Liver (tissue), 10 donors: ENCODE measurements around the gene ZBTB17. TPM values are rescaled to one million over a fixed set of nuclear protein-coding genes. Genes with fewer than 3 reads are reported as not detected.
"Not testable (repeated sequence)": the region's sequence is repeated elsewhere in the genome, so short reads cannot be mapped to it uniquely, and the experiment has no call there.

Experiments used
- DNase-seq: peaks from one replicate; pipeline ENCODE4 v3.0.0-alpha.2; 2017; ENCODE audit warnings: low spot score
- H3K27ac ChIP-seq, 2 donors: one replicate each; pipeline ENCODE4 v1.7.0; 2013; ENCODE audit warnings: inconsistent platforms in 2 of 2, low read length in 2 of 2, control low read depth in 1 of 2, low read depth in 1 of 2, mild to moderate bottlenecking in 1 of 2
- H3K27me3 ChIP-seq, 4 donors: one replicate each; pipeline versions ENCODE4 v1.6.1 to v1.7.0; 2013; ENCODE audit warnings: low read length in 3 of 4, inconsistent platforms in 1 of 4, mild to moderate bottlenecking in 1 of 4, moderate library complexity in 1 of 4; ENCODE audit not compliant: control insufficient read depth in 4 of 4, insufficient read depth in 4 of 4
- H3K36me3 ChIP-seq, 4 donors: one replicate each; pipeline versions ENCODE4 v1.6.1 to v1.7.0; 2013; ENCODE audit warnings: low read length in 3 of 4, mild to moderate bottlenecking in 3 of 4, low read depth in 1 of 4, moderate library complexity in 1 of 4; ENCODE audit not compliant: control insufficient read depth in 4 of 4, insufficient read depth in 3 of 4
- H3K4me1 ChIP-seq, 4 donors: one replicate each; pipeline versions ENCODE4 v1.6.1 to v1.7.0; 2013; ENCODE audit warnings: low read length in 3 of 4, mild to moderate bottlenecking in 3 of 4, moderate library complexity in 1 of 4; ENCODE audit not compliant: control insufficient read depth in 4 of 4, insufficient read depth in 4 of 4
- H3K4me3 ChIP-seq, 3 donors: one replicate each; pipeline versions ENCODE4 v1.6.1 to v1.7.0; 2013; ENCODE audit warnings: low read length in 3 of 3, control low read depth in 1 of 3, low read depth in 1 of 3, mild to moderate bottlenecking in 1 of 3
- H3K9ac ChIP-seq, 2 donors: one replicate each; pipeline ENCODE4 v1.7.0; 2013; ENCODE audit warnings: low read length in 2 of 2, mild to moderate bottlenecking in 2 of 2, moderate library complexity in 2 of 2, control low read depth in 1 of 2, low read depth in 1 of 2
- H3K9me3 ChIP-seq, 4 donors: one replicate each; pipeline versions ENCODE4 v1.6.1 to v1.7.0; 2013; ENCODE audit warnings: low read length in 3 of 4; ENCODE audit not compliant: control insufficient read depth in 4 of 4
- ATF3 ChIP-seq: IDR thresholded peaks from 2 replicates; pipeline ENCODE4 v1.6.1; 2016; ENCODE audit warnings: antibody characterized with exemption
- CTCF ChIP-seq: fragments of 150-350 bp; IDR thresholded peaks from 2 replicates; pipeline ENCODE4 v1.5.1; 2017; ENCODE audit warnings: improper control_type of control experiment, low read depth, low read length; ENCODE audit not compliant: missing input control
- FOXA1 ChIP-seq: IDR thresholded peaks from 2 replicates; pipeline ENCODE4 v1.6.1; 2016; ENCODE audit warnings: antibody characterized with exemption
- GABPA ChIP-seq, 2 donors: IDR thresholded peaks in 1 of 2; conservative IDR thresholded peaks in 1 of 2; 2 replicates each; pipeline ENCODE4 v1.6.1; 2016; ENCODE audit warnings: antibody characterized with exemption in 2 of 2, mild to moderate bottlenecking in 1 of 2, moderate library complexity in 1 of 2
- HNF4A ChIP-seq, 2 donors: conservative IDR thresholded peaks; 2 replicates each; pipeline ENCODE4 v1.6.1; 2016; ENCODE audit warnings: antibody characterized with exemption in 2 of 2, mild to moderate bottlenecking in 2 of 2
- HNF4G ChIP-seq: IDR thresholded peaks from 2 replicates; pipeline ENCODE4 v1.6.1; 2016; ENCODE audit warnings: antibody characterized with exemption
- RAD21 ChIP-seq, 2 donors: IDR thresholded peaks; 2 replicates each; pipeline ENCODE4 v1.6.1; 2016; ENCODE audit warnings: antibody characterized with exemption in 2 of 2, mild to moderate bottlenecking in 2 of 2
- RXRA ChIP-seq, 2 donors: IDR thresholded peaks; 2 replicates each; pipeline ENCODE4 v1.6.1; 2017 to 2018; ENCODE audit warnings: antibody characterized with exemption in 2 of 2, mild to moderate bottlenecking in 1 of 2
- TAF1 ChIP-seq: conservative IDR thresholded peaks from 2 replicates; pipeline ENCODE4 v1.6.1; 2016; ENCODE audit warnings: antibody characterized with exemption, mild to moderate bottlenecking
- YY1 ChIP-seq: IDR thresholded peaks from 2 replicates; pipeline ENCODE4 v1.6.1; 2016; ENCODE audit warnings: antibody characterized with exemption, mild to moderate bottlenecking
- WGBS: extraction: QIAGEN DNeasy Blood & Tissue Kit; methylation state at CpG from one replicate; pipeline ENCODE4 v1.1.7; 2013; 5-methylcytosine and 5-hydroxymethylcytosine counted together
- polyA plus RNA-seq, 2 donors: library from polyadenylated mRNA; stranded (reverse) in 1 of 2; unstranded in 1 of 2; fragments of 200-250 nt in 1 of 2; fragments of >200 nt in 1 of 2; fragmentation: Nextera tagmentation in 1 of 2; extraction: Ambion mirVana in 1 of 2; gene quantifications; one replicate each; pipeline versions ENCODE4 v1.2.1 to v1.2.3, GENCODE V29; 2013 to 2015
- small RNA-seq: library from RNA; depleted of rRNA; stranded (forward); fragments of <200 nt; gene quantifications from one replicate; pipeline ENCODE3, GENCODE V24; 2014
- total RNA-seq, 2 donors: library from RNA; depleted of rRNA; stranded (reverse); fragments of >200 nt; gene quantifications; one replicate each; pipeline ENCODE4 v1.2.3, GENCODE V29; 2014
- TF ChIP-seq, protein P1 (sequence below): IDR thresholded peaks from 2 replicates; pipeline ENCODE4 v1.6.1; 2016; ENCODE audit warnings: antibody characterized with exemption
- donor health status: healthy.
- donor health status: healthy.
- donor health status: healthy.
- donor health status: healthy.
- donor health status: healthy.

ZBTB17 gene
- total and polyA plus RNA-seq, 4 donors = 8.9 to 15.1 (median 9.9) TPM

- H3K36me3 ChIP-seq, H3K4me1 ChIP-seq, H3K4me3 ChIP-seq, H3K9ac ChIP-seq, DNase-seq, H3K27me3 ChIP-seq, H3K9me3 ChIP-seq: not testable (repeated sequence)
- H3K27ac ChIP-seq = peak overlapping the region in 1 of 2 donors; percentile 28
- 90% methylated on average over 20 of the region's 20 CpGs for WGBS
Observed at GRCh38 chr1:15896841-15897610, 78.9 kb downstream of the ZBTB17 start.

DNA sequence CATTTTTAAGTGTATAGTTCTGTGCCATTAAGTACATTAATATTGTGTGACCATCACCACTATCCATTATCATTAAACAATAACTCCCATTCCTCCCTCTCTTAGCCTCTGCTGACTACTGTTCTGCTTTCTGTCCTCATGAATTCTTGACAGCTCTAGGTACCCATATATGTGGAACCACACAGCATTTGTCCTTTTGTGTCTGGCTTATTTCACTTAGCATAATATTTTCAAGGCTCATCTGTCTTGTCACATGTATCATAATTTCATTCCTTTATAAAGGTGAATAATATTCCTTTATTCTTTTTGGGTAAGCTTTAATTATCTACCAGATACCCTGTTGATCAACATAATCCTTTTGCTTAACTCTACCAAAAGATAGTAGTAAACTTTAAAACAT, 80.7 kb downstream of the ZBTB17 start:
- H3K9me3 ChIP-seq = no peaks in the 10 kb centered on the region
- DNase-seq = no peak
- no peak overlapping the region for H3K4me3 ChIP-seq
- H3K36me3 ChIP-seq = no peaks in the 10 kb centered on the region
- peaks cover 4 to 15% (median 8%) of the 10 kb centered on the region in 4 donors for H3K4me1 ChIP-seq
- no peak overlapping the region for H3K27ac ChIP-seq
- H3K27me3 ChIP-seq = no peaks in the 10 kb centered on the region
- TF ChIP-seq RXRA (IDR thresholded peaks at IDR 0.05) (no peak), CTCF (no peak), ATF3 (no peak), FOXA1 (no peak), GABPA (IDR thresholded peaks at IDR 0.05 in 1 of 2, conservative IDR thresholded peaks at IDR 0.05 in 1 of 2) (no peak), RAD21 (IDR thresholded peaks at IDR 0.05) (no peak), HNF4G (no peak), TAF1 (no peak), YY1 (no peak), HNF4A (conservative IDR thresholded peaks at IDR 0.05) (no peak)
- TF ChIP-seq, protein P1, sequence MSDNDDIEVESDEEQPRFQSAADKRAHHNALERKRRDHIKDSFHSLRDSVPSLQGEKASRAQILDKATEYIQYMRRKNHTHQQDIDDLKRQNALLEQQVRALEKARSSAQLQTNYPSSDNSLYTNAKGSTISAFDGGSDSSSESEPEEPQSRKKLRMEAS = no peak
- H3K9ac ChIP-seq = no peak overlapping the region

GRCh38 chr1:15892857-15893599, 82.9 kb downstream of the ZBTB17 start:
- not testable (repeated sequence) for H3K9ac ChIP-seq, H3K36me3 ChIP-seq, H3K27me3 ChIP-seq, H3K27ac ChIP-seq, H3K9me3 ChIP-seq, H3K4me3 ChIP-seq, DNase-seq
- TF ChIP-seq YY1 = peak; percentile 47
- 83% methylated on average over 6 of the region's 6 CpGs for WGBS
- H3K4me1 ChIP-seq = peaks cover 4 to 15% (median 8%) of the 10 kb centered on the region in 4 donors

Small RNA genes lying within 50 kb of the gene (small RNA-seq; reads per million reads assigned to genes)
- gene AL034555.1 (not detected), gene AL355994.1 (not detected), gene AL355994.5 (not detected)

Other genes with a start within 250 kb of the ZBTB17 start
- gene SLC25A34, start 239.8 kb downstream of the ZBTB17 start, total RNA-seq = 1 to 10 TPM in 1 of 2 donors, under 1 TPM in 1; 0.79 to 7.3 TPM
- 1 to 10 TPM; 1.8 to 3.1 TPM for gene SLC25A34, start 239.8 kb downstream of the ZBTB17 start, polyA plus RNA-seq
- 1 to 10 TPM; 5.6 to 5.8 TPM for gene TMEM82, start 233.6 kb downstream of the ZBTB17 start, total RNA-seq
- 10 to 100 TPM; 20.9 to 26.3 TPM for gene TMEM82, start 233.6 kb downstream of the ZBTB17 start, polyA plus RNA-seq
- 1 to 10 TPM; 3.6 to 6.4 TPM for gene FBLIM1, start 217.3 kb downstream of the ZBTB17 start, total RNA-seq
- gene FBLIM1, start 217.3 kb downstream of the ZBTB17 start, polyA plus RNA-seq = 1 to 10 TPM; 3.6 to 3.8 TPM
- 1 to 10 TPM in 1 of 2 donors, under 1 TPM in 1; 0.84 to 2.9 TPM for gene UQCRHL, start 168.5 kb downstream of the ZBTB17 start, total RNA-seq
- gene UQCRHL, start 168.5 kb downstream of the ZBTB17 start, polyA plus RNA-seq = 1 to 10 TPM in 1 of 2 donors, under 1 TPM in 1; 0.50 to 1.9 TPM
- gene SPEN, start 128.4 kb downstream of the ZBTB17 start, total RNA-seq = 10 to 100 TPM; 17.9 to 29.4 TPM
- 10 to 100 TPM in 1 of 2 donors, 1 to 10 TPM in 1; 7.4 to 12.4 TPM for gene SPEN, start 128.4 kb downstream of the ZBTB17 start, polyA plus RNA-seq
- gene SRARP, start 28.1 kb upstream of the ZBTB17 start, total RNA-seq = not detected
- gene SRARP, start 28.1 kb upstream of the ZBTB17 start, polyA plus RNA-seq = under 1 TPM in 1 of 2 donors, not detected in 1; 0.02 TPM
- under 1 TPM; 0.28 to 0.42 TPM for gene HSPB7, start 41.9 kb upstream of the ZBTB17 start, total RNA-seq
- 1 to 10 TPM in 1 of 2 donors, under 1 TPM in 1; 0.28 to 1.4 TPM for gene HSPB7, start 41.9 kb upstream of the ZBTB17 start, polyA plus RNA-seq
- not detected for gene CLCNKA, start 45.9 kb upstream of the ZBTB17 start, total RNA-seq
- not detected for gene CLCNKA, start 45.9 kb upstream of the ZBTB17 start, polyA plus RNA-seq
- gene CLCNKB, start 67.7 kb upstream of the ZBTB17 start, total RNA-seq = not detected
- gene CLCNKB, start 67.7 kb upstream of the ZBTB17 start, polyA plus RNA-seq = not detected
- not detected for gene FAM131C, start 97.5 kb upstream of the ZBTB17 start, total RNA-seq
- gene FAM131C, start 97.5 kb upstream of the ZBTB17 start, polyA plus RNA-seq = under 1 TPM; 0.05 to 0.92 TPM
- 10 to 100 TPM in 1 of 2 donors, 1 to 10 TPM in 1; 5.8 to 11.1 TPM for gene EPHA2, start 180.0 kb upstream of the ZBTB17 start, total RNA-seq
- gene EPHA2, start 180.0 kb upstream of the ZBTB17 start, polyA plus RNA-seq = 1 to 10 TPM; 2.9 to 7.9 TPM
- gene ARHGEF19, start 236.6 kb upstream of the ZBTB17 start, total RNA-seq = 1 to 10 TPM in 1 of 2 donors, under 1 TPM in 1; 0.79 to 3.0 TPM
- 1 to 10 TPM; 1.9 to 3.2 TPM for gene ARHGEF19, start 236.6 kb upstream of the ZBTB17 start, polyA plus RNA-seq